KG1 (cell line): Measurements from ENCODE around the gene TSBP1.
"Not testable (repeated sequence)": the region's sequence is repeated elsewhere in the genome, so short reads cannot be mapped to it uniquely, and the experiment has no call there.

Experiments used
- DNase-seq: peaks from one replicate; lab custom pipeline; 2025; lab: John Stamatoyannopoulos, UW

The TSBP1 gene

GRCh38 chr6:32375739-32376529 lies 4.2 kb upstream of the TSBP1 start:
- no peak for DNase-seq

- no peak for DNase-seq
Observed at GRCh38 chr6:32371229-32371628, 474 bp downstream of the TSBP1 start.

GRCh38 chr6:32370505-32370904 lies 1.2 kb downstream of the TSBP1 start:
- DNase-seq, result no peak

GRCh38 chr6:32369660-32370059 lies 2.0 kb downstream of the TSBP1 start:
- no peak for DNase-seq

- DNase-seq, result no peak
Observed at GRCh38 chr6:32367644-32368043, 4.1 kb downstream of the TSBP1 start.

GRCh38 chr6:32359225-32359624 lies 12.5 kb downstream of the TSBP1 start:
- DNase-seq, result not testable (repeated sequence)

- not testable (repeated sequence) for DNase-seq
Observed at GRCh38 chr6:32358548-32358947, 13.2 kb downstream of the TSBP1 start.

GRCh38 chr6:32355018-32355417 lies 16.7 kb downstream of the TSBP1 start:
- DNase-seq, result no peak

GRCh38 chr6:32353348-32353747 lies 18.4 kb downstream of the TSBP1 start:
- DNase-seq, result no peak

GRCh38 chr6:32340242-32340641 lies 31.5 kb downstream of the TSBP1 start:
- DNase-seq, result no peak

GRCh38 chr6:32337186-32337805 lies 34.4 kb downstream of the TSBP1 start:
- no peak for DNase-seq

- DNase-seq, result no peak
Observed at GRCh38 chr6:32332433-32332832, 39.3 kb downstream of the TSBP1 start.

GRCh38 chr6:32329141-32329540 lies 42.6 kb downstream of the TSBP1 start:
- no peak for DNase-seq

GRCh38 chr6:32327103-32327502 lies 44.6 kb downstream of the TSBP1 start:
- DNase-seq, result no peak

- DNase-seq, result no peak
Observed at GRCh38 chr6:32318501-32318900, 53.2 kb downstream of the TSBP1 start.

GRCh38 chr6:32317541-32317940 lies 54.2 kb downstream of the TSBP1 start:
- no peak for DNase-seq

- no peak for DNase-seq
Observed at GRCh38 chr6:32313964-32314363, 57.7 kb downstream of the TSBP1 start.

- no peak for DNase-seq
Observed at GRCh38 chr6:32298632-32299336, 72.9 kb downstream of the TSBP1 start.

GRCh38 chr6:32294980-32295379 lies 76.7 kb downstream of the TSBP1 start:
- not testable (repeated sequence) for DNase-seq

- no peak for DNase-seq
Observed at GRCh38 chr6:32294566-32294965, 77.1 kb downstream of the TSBP1 start.

GRCh38 chr6:32293695-32294094 lies 78.0 kb downstream of the TSBP1 start:
- DNase-seq, result no peak

- DNase-seq, result no peak
Observed at GRCh38 chr6:32291543-32291942, 80.2 kb downstream of the TSBP1 start.

GRCh38 chr6:32290886-32291450 lies 80.7 kb downstream of the TSBP1 start:
- no peak for DNase-seq
